Measurements from ENCODE around the gene RNF130. TPM values are rescaled to one million over a fixed set of nuclear protein-coding genes. Genes with fewer than 3 reads are reported as not detected.
A peak's percentile ranks its signal among the peaks of the same experiment; 100 is the strongest.

Gene RNF130
- polyA plus RNA-seq, 3 donors from 2014 or later = 24.8 to 42.8 (median 38.2) TPM

- no peaks in the 10 kb centered on the region for H3K9me3 Mint-ChIP-seq
- no peak overlapping the region for H3K4me3 Mint-ChIP-seq
- no peak overlapping the region for H3K27ac Mint-ChIP-seq
- no peaks in the 10 kb centered on the region for H3K36me3 Mint-ChIP-seq
- no peak for DNase-seq
- H3K27me3 Mint-ChIP-seq (ENCODE audit: low read depth in 3 of 3) = peaks cover 0 to 6% (median 2%) of the 10 kb centered on the region in 3 donors
- peaks cover 27 to 30% of the 10 kb centered on the region in 2 donors for H3K4me1 Mint-ChIP-seq
These were observed 21.2 kb downstream of the RNF130 start for GRCh38 chr5:180050121-180050940.

DNA sequence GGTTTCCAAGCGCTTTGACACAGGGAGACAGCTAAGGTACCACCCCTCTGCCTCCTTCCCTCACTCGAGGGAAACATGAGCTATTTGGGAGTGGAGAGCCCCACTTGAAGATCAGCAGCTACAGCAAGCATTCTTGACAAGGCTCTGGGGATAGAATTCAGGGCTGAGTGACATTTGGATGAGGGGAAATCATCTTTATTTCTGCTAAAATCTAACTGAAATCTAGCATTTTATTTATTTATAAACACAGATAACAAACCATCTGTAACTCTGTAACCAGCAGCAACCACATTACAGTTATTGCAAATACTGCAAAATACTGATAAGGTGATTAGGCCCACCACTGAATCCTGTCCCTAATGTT is 22.4 kb downstream of the RNF130 start:
- Mint-ChIP-seq H3K9me3 (no peaks in the 10 kb centered on the region), H3K4me3 (no peak overlapping the region), H3K36me3 (peaks cover 0 to 4% (median 0%) of the 10 kb centered on the region in 3 donors), H3K27ac (no peak overlapping the region), H3K27me3 (ENCODE audit: low read depth in 3 of 3) (peaks cover 0 to 4% (median 2%) of the 10 kb centered on the region in 3 donors), H3K4me1 (peaks cover 27 to 37% of the 10 kb centered on the region in 2 donors)
- DNase-seq = no peak

- DNase-seq = no peak
- H3K27ac Mint-ChIP-seq = peak overlapping the region in 1 of 6 donors; percentile 20
- H3K36me3 Mint-ChIP-seq = peaks cover 0 to 4% (median 0%) of the 10 kb centered on the region in 3 donors
- peaks cover 0 to 4% (median 2%) of the 10 kb centered on the region in 3 donors for H3K27me3 Mint-ChIP-seq (ENCODE audit: low read depth in 3 of 3)
- no peak overlapping the region for H3K4me3 Mint-ChIP-seq
- H3K4me1 Mint-ChIP-seq = peaks cover 27 to 30% of the 10 kb centered on the region in 2 donors
- no peaks in the 10 kb centered on the region for H3K9me3 Mint-ChIP-seq
These were observed 23.9 kb downstream of the RNF130 start for GRCh38 chr5:180047667-180048066.

DNA sequence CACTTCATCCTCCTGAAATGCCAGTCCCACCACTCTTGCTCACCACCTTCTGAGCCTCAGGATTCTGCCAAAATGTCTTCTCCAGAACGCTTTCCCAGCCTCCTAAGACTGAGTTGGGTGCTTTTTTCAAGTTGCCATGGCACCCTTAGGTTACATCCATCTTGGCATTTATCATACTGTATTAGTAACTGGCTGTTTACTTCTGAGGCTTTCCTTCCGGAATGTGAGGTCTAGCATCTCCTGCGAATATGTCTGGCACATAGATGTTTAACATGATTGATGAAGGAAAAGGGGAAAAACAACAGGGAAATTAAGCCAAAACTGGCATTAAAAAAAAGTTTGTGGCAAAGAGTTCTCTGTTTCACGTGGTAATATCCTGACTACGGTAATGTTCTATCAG is 24.9 kb downstream of the RNF130 start:
- no peak for DNase-seq
- Mint-ChIP-seq H3K9me3 (no peaks in the 10 kb centered on the region), H3K27me3 (ENCODE audit: low read depth in 3 of 3) (peaks cover 0 to 3% (median 2%) of the 10 kb centered on the region in 3 donors), H3K36me3 (peaks cover 0 to 4% (median 0%) of the 10 kb centered on the region in 3 donors), H3K27ac (peak overlapping the region in 1 of 6 donors; percentile 60), H3K4me3 (no peak overlapping the region), H3K4me1 (peaks cover 23 to 24% of the 10 kb centered on the region in 2 donors)

DNA sequence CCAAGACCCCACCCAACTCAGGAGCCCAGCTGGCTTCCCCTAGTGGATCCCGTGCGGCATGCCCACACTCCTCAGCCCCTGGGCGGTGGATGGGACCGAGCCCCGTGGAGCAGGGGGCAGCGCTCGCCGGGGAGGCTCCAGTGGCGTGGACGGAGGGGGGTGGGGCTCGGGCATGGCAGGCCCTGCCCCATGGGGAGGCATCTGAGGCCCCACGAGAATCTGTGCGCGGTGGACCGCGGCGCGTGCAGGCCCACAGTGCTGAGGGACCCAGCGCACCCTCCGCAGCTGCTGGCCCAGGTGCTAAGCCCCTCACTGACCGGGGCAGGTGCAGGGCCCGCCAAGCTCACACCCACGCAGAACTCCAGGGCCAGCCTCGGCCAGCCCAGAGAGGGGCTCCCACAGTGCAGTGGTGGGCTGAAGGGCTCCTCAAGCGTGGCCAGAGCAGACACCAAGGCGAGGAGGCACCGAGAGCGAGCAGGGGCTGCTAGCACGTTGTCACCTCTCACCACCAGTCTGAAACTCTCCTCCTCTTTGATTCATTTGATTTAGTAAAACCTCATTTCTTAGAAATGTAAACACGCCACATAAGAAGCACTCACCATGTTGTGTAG is 25.6 kb downstream of the RNF130 start:
- peaks cover 0 to 4% (median 0%) of the 10 kb centered on the region in 3 donors for H3K36me3 Mint-ChIP-seq
- peak overlapping the region in 1 of 5 donors; percentile 24 for H3K4me3 Mint-ChIP-seq
- H3K27ac Mint-ChIP-seq = peak overlapping the region in 1 of 6 donors; percentile 35
- peaks cover 23 to 24% of the 10 kb centered on the region in 2 donors for H3K4me1 Mint-ChIP-seq
- no peaks in the 10 kb centered on the region for H3K9me3 Mint-ChIP-seq
- peaks cover 0 to 3% (median 2%) of the 10 kb centered on the region in 3 donors for H3K27me3 Mint-ChIP-seq (ENCODE audit: low read depth in 3 of 3)
- no peak for DNase-seq

DNA sequence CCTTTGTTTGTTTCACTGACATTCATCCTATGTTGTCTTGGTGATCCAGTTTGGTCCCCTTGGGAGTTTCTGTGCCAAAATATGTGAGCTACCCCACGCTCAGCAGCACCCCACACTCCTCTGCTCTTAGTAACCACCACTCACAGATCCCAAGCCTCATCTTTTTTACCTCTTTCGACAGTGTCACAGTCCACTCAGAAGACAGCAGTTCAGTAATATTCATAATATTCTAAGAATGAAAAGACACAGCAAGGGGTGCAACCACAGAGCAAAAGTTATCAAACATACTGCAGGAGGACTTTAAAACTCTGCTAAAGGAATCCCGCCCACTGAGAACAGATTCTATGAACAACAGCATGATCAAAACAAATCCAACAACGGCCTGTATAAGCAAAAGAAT is 28.2 kb downstream of the RNF130 start:
- H3K4me3 Mint-ChIP-seq = no peak overlapping the region
- peaks cover 0 to 3% (median 1%) of the 10 kb centered on the region in 3 donors for H3K27me3 Mint-ChIP-seq (ENCODE audit: low read depth in 3 of 3)
- H3K27ac Mint-ChIP-seq = no peak overlapping the region
- no peaks in the 10 kb centered on the region for H3K9me3 Mint-ChIP-seq
- peaks cover 4 to 10% (median 4%) of the 10 kb centered on the region in 3 donors for H3K36me3 Mint-ChIP-seq
- no peak for DNase-seq
- peaks cover 11 to 17% of the 10 kb centered on the region in 2 donors for H3K4me1 Mint-ChIP-seq

GRCh38 chr5:180041301-180042274 is 30.0 kb downstream of the RNF130 start:
- Mint-ChIP-seq H3K4me3 (no peak overlapping the region), H3K36me3 (peaks cover 8 to 24% (median 15%) of the 10 kb centered on the region in 3 donors)

GRCh38 chr5:180040287-180041214 is 31.0 kb downstream of the RNF130 start:
- H3K36me3 Mint-ChIP-seq = peaks cover 18 to 32% (median 25%) of the 10 kb centered on the region in 3 donors

More at GRCh38 chr5:180041301-180042274, 30.0 kb downstream of the RNF130 start:
- H3K9me3 Mint-ChIP-seq = peaks cover 0 to 4% (median 1%) of the 10 kb centered on the region in 6 donors
- DNase-seq = no peak
- no peak overlapping the region for H3K27ac Mint-ChIP-seq
- peaks cover 6 to 13% of the 10 kb centered on the region in 2 donors for H3K4me1 Mint-ChIP-seq
- H3K27me3 Mint-ChIP-seq (ENCODE audit: low read depth in 3 of 3) = peaks cover 0 to 1% (median 0%) of the 10 kb centered on the region in 3 donors

DNA sequence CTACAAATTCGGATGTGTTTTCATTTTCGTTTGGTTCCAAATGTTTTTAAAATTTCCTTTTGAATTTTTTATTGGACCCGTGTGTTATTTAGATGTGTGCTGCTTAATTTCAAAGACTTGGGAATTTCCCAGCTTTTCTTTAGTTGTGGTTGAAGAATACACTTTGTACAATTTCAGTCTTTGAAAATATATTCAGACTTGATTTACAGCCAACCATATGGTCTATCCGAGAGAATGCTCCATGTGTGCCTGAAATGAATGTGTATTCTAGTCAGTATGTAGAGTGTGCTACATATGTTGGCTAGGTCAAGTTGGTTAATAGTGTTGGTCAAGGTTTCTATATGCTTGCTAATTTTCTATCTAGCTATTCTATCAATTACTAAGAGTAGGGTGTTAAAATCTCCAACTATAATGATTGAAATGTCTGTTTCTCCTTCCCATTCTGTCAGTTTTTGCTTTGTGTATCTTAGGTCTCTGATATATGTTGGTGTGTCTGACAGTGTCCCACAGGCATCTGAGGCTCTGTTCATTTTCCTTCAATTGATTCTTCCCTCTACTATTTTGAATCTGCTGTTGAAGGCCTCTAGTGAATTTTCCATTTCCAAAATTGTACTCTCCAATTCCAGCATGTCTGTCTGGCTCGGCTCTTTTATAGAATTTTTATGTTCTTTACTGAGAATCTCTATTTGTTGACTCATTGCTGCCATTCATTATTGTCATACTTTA is 36.2 kb downstream of the RNF130 start:
- Mint-ChIP-seq H3K36me3 (peaks cover 28 to 56% (median 54%) of the 10 kb centered on the region in 3 donors), H3K4me3 (no peak overlapping the region), H3K4me1 (peaks cover 0 to 1% of the 10 kb centered on the region in 2 donors), H3K27me3 (ENCODE audit: low read depth in 3 of 3) (peaks cover 0 to 1% (median 0%) of the 10 kb centered on the region in 3 donors), H3K9me3 (peaks cover 0 to 20% (median 12%) of the 10 kb centered on the region in 6 donors), H3K27ac (no peak overlapping the region)
- no peak for DNase-seq

More at GRCh38 chr5:180040287-180041214, 31.0 kb downstream of the RNF130 start:
- Mint-ChIP-seq H3K4me1 (peaks cover 1 to 9% of the 10 kb centered on the region in 2 donors), H3K27me3 (ENCODE audit: low read depth in 3 of 3) (peaks cover 0 to 1% (median 0%) of the 10 kb centered on the region in 3 donors), H3K27ac (no peak overlapping the region), H3K4me3 (no peak overlapping the region), H3K9me3 (peaks cover 0 to 14% (median 8%) of the 10 kb centered on the region in 6 donors)
- no peak for DNase-seq

- Mint-ChIP-seq H3K27ac (no peak overlapping the region), H3K4me1 (peaks cover 0 to 1% of the 10 kb centered on the region in 2 donors), H3K36me3 (peaks cover 28 to 57% (median 54%) of the 10 kb centered on the region in 3 donors), H3K4me3 (no peak overlapping the region), H3K9me3 (peaks cover 0 to 20% (median 12%) of the 10 kb centered on the region in 6 donors), H3K27me3 (ENCODE audit: low read depth in 3 of 3) (peaks cover 0 to 1% (median 0%) of the 10 kb centered on the region in 3 donors)
- DNase-seq = no peak
These were observed 37.0 kb downstream of the RNF130 start for GRCh38 chr5:180034564-180034963.

GRCh38 chr5:180027459-180028089 is 44.0 kb downstream of the RNF130 start:
- Mint-ChIP-seq H3K27ac (peak overlapping the region in 4 of 6 donors; percentile 7 to 68 (median 58)), H3K36me3 (peaks cover 4 to 19% (median 10%) of the 10 kb centered on the region in 3 donors)

More at GRCh38 chr5:180027459-180028089, 44.0 kb downstream of the RNF130 start:
- H3K4me1 Mint-ChIP-seq = peaks cover 24 to 45% of the 10 kb centered on the region in 2 donors
- H3K4me3 Mint-ChIP-seq = no peak overlapping the region
- no peak for DNase-seq
- no peaks in the 10 kb centered on the region for H3K9me3 Mint-ChIP-seq
- H3K27me3 Mint-ChIP-seq (ENCODE audit: low read depth in 3 of 3) = peaks cover 0 to 2% (median 2%) of the 10 kb centered on the region in 3 donors
